IMR-90 (cell line): ENCODE measurements around the gene FAM131C. TPM values are rescaled to one million over a fixed set of nuclear protein-coding genes. Genes with fewer than 3 reads are reported as not detected.

Experiments
- ATAC-seq: fragments of 200-7000 bp; cut with Tn5 transposase; 2 replicates; pipeline ENCODE4 v1.9.1; 2020; ENCODE audit warnings: low read depth, mild to moderate bottlenecking, moderate library complexity
- BruUV-seq: library from RNA; stranded (reverse); fragments of 400-500 nt; replicated peaks from 2 replicates; lab custom pipeline; 2021; lab: Mats Ljungman, UMichigan
- CTCF ChIA-PET: fragments of 300-600 bp; formaldehyde crosslinking; extraction: SDS; loops from one replicate; lab custom pipeline; 2021; ENCODE audit warnings: antibody characterized with exemption; lab: Yijun Ruan, JAX
- POLR2A ChIA-PET: fragments of 300-600 bp; sonication (Branson Sonifier 250); formaldehyde crosslinking; loops from one replicate; lab custom pipeline; 2022; ENCODE audit warnings: antibody characterized with exemption; ENCODE audit not compliant: unreplicated experiment; lab: Charles Lee
- DNase-seq: peaks from one replicate; pipeline ENCODE4 v3.0.0; 2013
- H2AFZ ChIP-seq: replicated peaks from 2 replicates; pipeline ENCODE3; 2013; ENCODE audit warnings: low read length, mild to moderate bottlenecking; ENCODE audit not compliant: poor library complexity
- H2AK5ac ChIP-seq: 2 replicates; pipeline ENCODE4 v1.6.1; 2013; ENCODE audit warnings: low read depth, low read length, inconsistent platforms
- H2AK9ac ChIP-seq: replicated peaks from 2 replicates; pipeline ENCODE3; 2013; ENCODE audit warnings: mild to moderate bottlenecking, low read depth, low read length, moderate library complexity; ENCODE audit not compliant: poor library complexity
- H2BK120ac ChIP-seq: 2 replicates; pipeline ENCODE4 v1.6.1; 2013; ENCODE audit warnings: low read depth, low read length, inconsistent platforms
- H2BK15ac ChIP-seq: 3 replicates; pipeline ENCODE4 v1.6.1; 2013; ENCODE audit warnings: low read depth, low read length, inconsistent platforms
- H2BK20ac ChIP-seq: 2 replicates; pipeline ENCODE4 v1.6.1; 2013; ENCODE audit warnings: low read depth, mild to moderate bottlenecking, inconsistent platforms, low read length, moderate library complexity
- H2BK5ac ChIP-seq: 2 replicates; pipeline ENCODE4 v1.6.1; 2013; ENCODE audit warnings: mild to moderate bottlenecking, low read depth, low read length, inconsistent platforms; ENCODE audit not compliant: poor library complexity, severe bottlenecking
- H3K14ac ChIP-seq: replicated peaks from 2 replicates; pipeline ENCODE4 v1.6.1; 2013; ENCODE audit warnings: low read depth, low read length, inconsistent platforms
- H3K18ac ChIP-seq: 2 replicates; pipeline ENCODE4 v1.6.1; 2013; ENCODE audit warnings: low read depth, low read length, control low read depth
- H3K23ac ChIP-seq: 2 replicates; pipeline ENCODE4 v1.6.1; 2013; ENCODE audit warnings: low read depth, low read length, inconsistent platforms
- H3K27ac ChIP-seq: 2 replicates; pipeline ENCODE4 v1.5.1; 2013; ENCODE audit warnings: mild to moderate bottlenecking, control low read depth, low read length; ENCODE audit not compliant: insufficient read depth
- H3K27me3 ChIP-seq: 2 replicates; pipeline ENCODE4 v1.6.1; 2013; ENCODE audit warnings: low read length; ENCODE audit not compliant: control insufficient read depth, insufficient read depth
- H3K36me3 ChIP-seq: 2 replicates; pipeline ENCODE4 v1.6.1; 2013; ENCODE audit warnings: low read length, mixed read lengths; ENCODE audit not compliant: control insufficient read depth, insufficient read depth
- H3K4ac ChIP-seq: 2 replicates; pipeline ENCODE4 v1.6.1; 2013; ENCODE audit warnings: low read depth, low read length, inconsistent platforms
- H3K4me1 ChIP-seq: 2 replicates; pipeline ENCODE4 v1.6.1; 2013; ENCODE audit warnings: low read length, mixed read lengths; ENCODE audit not compliant: control insufficient read depth, insufficient read depth
- H3K4me2 ChIP-seq: 2 replicates; pipeline ENCODE4 v1.6.1; 2013; ENCODE audit warnings: low read depth, mild to moderate bottlenecking, control low read depth, low read length, moderate library complexity
- H3K4me3 ChIP-seq: 2 replicates; pipeline ENCODE4 v1.5.1; 2013; ENCODE audit warnings: low read depth, mild to moderate bottlenecking, control low read depth, low read length, moderate library complexity; ENCODE audit not compliant: insufficient read depth
- H3K56ac ChIP-seq: 2 replicates; pipeline ENCODE4 v1.6.1; 2013; ENCODE audit warnings: low read length, inconsistent platforms; ENCODE audit not compliant: insufficient read depth; ENCODE audit errors: extremely low read depth
- H3K79me1 ChIP-seq, 2 experiments: 2 replicates each; pipeline ENCODE4 v1.6.1; 2013; ENCODE audit warnings: low read length in 2 of 2, inconsistent platforms in 1 of 2, low read depth in 1 of 2
- H3K9ac ChIP-seq: 2 replicates; pipeline ENCODE4 v1.6.1; 2013; ENCODE audit warnings: low read depth, low read length, control low read depth
- H3K9me1 ChIP-seq: 2 replicates; pipeline ENCODE4 v1.6.1; 2013; ENCODE audit warnings: low read length, inconsistent platforms; ENCODE audit not compliant: insufficient read depth
- H3K9me3 ChIP-seq: 2 replicates; pipeline ENCODE4 v1.6.1; 2013; ENCODE audit warnings: low read length; ENCODE audit not compliant: control insufficient read depth, insufficient read depth
- H4K20me1 ChIP-seq: 2 replicates; pipeline ENCODE4 v1.6.1; 2013; ENCODE audit warnings: low read length, inconsistent platforms; ENCODE audit not compliant: insufficient read depth
- H4K5ac ChIP-seq: 2 replicates; pipeline ENCODE4 v1.6.1; 2013; ENCODE audit warnings: mild to moderate bottlenecking, low read depth, low read length, control low read depth
- H4K8ac ChIP-seq, 2 experiments: 2 replicates each; pipeline ENCODE4 v1.6.1; 2013; ENCODE audit warnings: low read depth in 2 of 2, low read length in 2 of 2, control low read depth in 1 of 2, inconsistent platforms in 1 of 2
- H4K91ac ChIP-seq: 2 replicates; pipeline ENCODE4 v1.6.1; 2013; ENCODE audit warnings: low read depth, low read length, inconsistent platforms; ENCODE audit not compliant: insufficient read depth
- CEBPB ChIP-seq: IDR thresholded peaks from 2 replicates; pipeline ENCODE4 v1.6.1; 2012; ENCODE audit warnings: low read depth, low read length, improper control_type of control experiment
- MXI1 ChIP-seq: IDR thresholded peaks from 2 replicates; pipeline ENCODE4 v1.6.1; 2012; ENCODE audit warnings: low read depth, mild to moderate bottlenecking, low read length, moderate library complexity, borderline replicate concordance
- NFE2L2 ChIP-seq: fragments of 150-350 bp; IDR thresholded peaks from 2 replicates; pipeline ENCODE4 v1.6.1; 2016; ENCODE audit warnings: low read depth, mild to moderate bottlenecking, low read length
- RFX5 ChIP-seq: IDR thresholded peaks from 2 replicates; pipeline ENCODE4 v1.8.0; 2012; ENCODE audit warnings: low read depth, mild to moderate bottlenecking, low read length, moderate library complexity
- USF2 ChIP-seq: fragments of 150-350 bp; IDR thresholded peaks from 2 replicates; pipeline ENCODE4 v1.6.1; 2017; ENCODE audit warnings: mild to moderate bottlenecking, antibody characterized with exemption, low read length, low read depth
- WGBS, 2 experiments: methylation state at CpG; one replicate each; pipeline versions ENCODE4 v1.1.5 to v1.1.7; 2013; ENCODE audit warnings: missing lambda C conversion rate in 2 of 2; ENCODE audit not compliant: insufficient read length in 1 of 2; ENCODE audit errors: extremely low coverage in 2 of 2; 5-methylcytosine and 5-hydroxymethylcytosine counted together
- dilution Hi-C: fragments of 300-500 bp; cut with HindIII; formaldehyde crosslinking; loops from one replicate; pipeline ENCODE4 v1.14.3; 2018; ENCODE audit warnings: low sequenced_read_pairs; ENCODE audit not compliant: unreplicated experiment
- in situ Hi-C: fragments of 300-500 bp; cut with MboI; formaldehyde crosslinking; loops from 3 replicates; pipeline ENCODE4 v1.14.3; 2019; ENCODE audit warnings: low sequenced_read_pairs, inconsistent platforms, mixed read lengths
- intact Hi-C: fragments of 100-400 bp; cut with micrococcal nuclease; formaldehyde crosslinking; loops from 2 replicates; pipeline ENCODE4 v1.10.0; 2022
- polyA plus RNA-seq, 3 experiments: library from polyadenylated mRNA; depleted of rRNA; stranded (reverse); fragments of >200 nt; gene quantifications; 2 replicates each; pipeline ENCODE4 v1.2.3, GENCODE V29; 2012; ENCODE audit warnings: low replicate concordance in 1 of 3
- total RNA-seq: library from RNA; depleted of rRNA; stranded (reverse); fragments of >200 nt; gene quantifications from 2 replicates; pipeline ENCODE4 v1.2.3, GENCODE V29; 2012
- TF ChIP-seq, protein P1 (sequence below): fragments of 150-350 bp; IDR thresholded peaks from 2 replicates; pipeline ENCODE4 v1.6.1; 2016; ENCODE audit warnings: low read depth, mild to moderate bottlenecking, low read length, moderate library complexity, borderline replicate concordance

The FAM131C gene
- total and polyA plus RNA-seq, 2 of the 4 experiments (the other 2 are of a cell fraction): 0.18 to 1.0 TPM

GRCh38 chr1:16094453-16095158, 21.2 kb upstream of the FAM131C start:
- Histone ChIP-seq H2AFZ (no peak overlapping the region), H2BK20ac (no peak overlapping the region), H3K4ac (no peak overlapping the region), H3K4me3 (no peak overlapping the region), H2BK5ac (no peak overlapping the region), H3K9ac (no peak overlapping the region), H2AK5ac (no peak overlapping the region), H3K9me3 (no peaks in the 10 kb centered on the region), H4K5ac (no peak overlapping the region), H3K4me2 (no peak overlapping the region), H2BK120ac (0 out of 2 replicates have a peak overlapping the region, but pooled peaks have one; percentile 32), H3K23ac (no peak overlapping the region), H3K27ac (no peak overlapping the region), H3K9me1 (no peaks in the 10 kb centered on the region), H3K4me1 (peaks cover 4% of the 10 kb centered on the region), H4K8ac (no peak overlapping the region), H3K79me1 (no peaks in the 10 kb centered on the region), H3K36me3 (no peaks in the 10 kb centered on the region), H3K56ac (no peak overlapping the region), H2BK15ac (no peak overlapping the region), H4K20me1 (no peaks in the 10 kb centered on the region), H4K91ac (no peak overlapping the region), H3K18ac (no peak overlapping the region), H3K14ac (0 out of 2 replicates have a peak overlapping the region, but pooled peaks have one; percentile 4), H2AK9ac (no peak overlapping the region), H3K27me3 (peaks cover 7% of the 10 kb centered on the region; the same call in 1 of the 2 replicates)
- dilution Hi-C loops: no loop called here
- DNase-seq (no peak), ATAC-seq (no peak)
- ChIA-PET CTCF (no interaction called here), POLR2A (no interaction called here)
- no peak for TF ChIP-seq CEBPB
- no peak for TF ChIP-seq MXI1
- no peak for TF ChIP-seq NFE2L2
- TF ChIP-seq, protein P1, sequence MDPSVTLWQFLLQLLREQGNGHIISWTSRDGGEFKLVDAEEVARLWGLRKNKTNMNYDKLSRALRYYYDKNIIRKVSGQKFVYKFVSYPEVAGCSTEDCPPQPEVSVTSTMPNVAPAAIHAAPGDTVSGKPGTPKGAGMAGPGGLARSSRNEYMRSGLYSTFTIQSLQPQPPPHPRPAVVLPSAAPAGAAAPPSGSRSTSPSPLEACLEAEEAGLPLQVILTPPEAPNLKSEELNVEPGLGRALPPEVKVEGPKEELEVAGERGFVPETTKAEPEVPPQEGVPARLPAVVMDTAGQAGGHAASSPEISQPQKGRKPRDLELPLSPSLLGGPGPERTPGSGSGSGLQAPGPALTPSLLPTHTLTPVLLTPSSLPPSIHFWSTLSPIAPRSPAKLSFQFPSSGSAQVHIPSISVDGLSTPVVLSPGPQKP: no peak
- TF ChIP-seq USF2: no peak
- TF ChIP-seq RFX5: no peak
- WGBS, 2 experiments: 100% methylated on average over 1 of the region's 21 CpGs; no CpG with 5 or more reads in 1 of the 2 experiments
- intact Hi-C loops: no loop called here
- no TSS peak for BruUV-seq
- in situ Hi-C loops: no loop called here
